HUES6 (cell line): ENCODE measurements around the gene BDKRB2.
"Not testable (repeated sequence)": the region's sequence is repeated elsewhere in the genome, so short reads cannot be mapped to it uniquely, and the experiment has no call there.

Source experiments
- H3K27ac ChIP-seq: 2 replicates; pipeline ENCODE4 v1.7.0; 2013; ENCODE audit warnings: low read depth, mild to moderate bottlenecking, low read length, inconsistent platforms
- H3K27me3 ChIP-seq: 2 replicates; pipeline ENCODE4 v1.6.1; 2013; ENCODE audit warnings: low read length; ENCODE audit not compliant: control insufficient read depth, insufficient read depth
- H3K36me3 ChIP-seq: 2 replicates; pipeline ENCODE4 v1.6.1; 2013; ENCODE audit warnings: low read length; ENCODE audit not compliant: control insufficient read depth, insufficient read depth
- H3K4me1 ChIP-seq: 2 replicates; pipeline ENCODE4 v1.6.1; 2013; ENCODE audit warnings: low read length; ENCODE audit not compliant: control insufficient read depth, insufficient read depth
- H3K4me3 ChIP-seq: 2 replicates; pipeline ENCODE4 v1.5.1; 2013; ENCODE audit warnings: low read depth, low read length
- H3K9ac ChIP-seq: one replicate; pipeline ENCODE4 v1.6.1; 2013; ENCODE audit warnings: mild to moderate bottlenecking, low read length
- H3K9me3 ChIP-seq: 2 replicates; pipeline ENCODE4 v1.6.1; 2013; ENCODE audit warnings: low read depth, low read length; ENCODE audit not compliant: control insufficient read depth, insufficient read depth

BDKRB2 gene

GRCh38 chr14:96231526-96232130, 27.0 kb downstream of the BDKRB2 start:
- Histone ChIP-seq H3K4me3 (no peak overlapping the region), H3K27me3 (no peaks in the 10 kb centered on the region), H3K9me3 (peaks cover 13% of the 10 kb centered on the region), H3K4me1 (peaks cover 22% of the 10 kb centered on the region), H3K9ac (no peak overlapping the region), H3K27ac (no peak overlapping the region), H3K36me3 (no peaks in the 10 kb centered on the region)

- Histone ChIP-seq H3K4me1 (peaks cover 22% of the 10 kb centered on the region), H3K27ac (no peak overlapping the region), H3K9me3 (peaks cover 10% of the 10 kb centered on the region), H3K9ac (no peak overlapping the region), H3K36me3 (no peaks in the 10 kb centered on the region), H3K27me3 (no peaks in the 10 kb centered on the region), H3K4me3 (no peak overlapping the region)
Measured at GRCh38 chr14:96232506-96232905, 27.9 kb downstream of the BDKRB2 start.

- H3K9ac ChIP-seq: no peak overlapping the region
- no peaks in the 10 kb centered on the region for H3K36me3 ChIP-seq
- no peaks in the 10 kb centered on the region for H3K27me3 ChIP-seq
- H3K4me1 ChIP-seq: peaks cover 22% of the 10 kb centered on the region
- H3K27ac ChIP-seq: no peak overlapping the region
- peaks cover 3% of the 10 kb centered on the region; the same call in 1 of the 2 replicates for H3K9me3 ChIP-seq
- H3K4me3 ChIP-seq: no peak overlapping the region
Measured at GRCh38 chr14:96233661-96234060, 29.0 kb downstream of the BDKRB2 start.

- Histone ChIP-seq H3K36me3 (no peaks in the 10 kb centered on the region), H3K27me3 (no peaks in the 10 kb centered on the region), H3K9ac (no peak overlapping the region), H3K4me3 (no peak overlapping the region), H3K9me3 (no peaks in the 10 kb centered on the region), H3K4me1 (peaks cover 22% of the 10 kb centered on the region), H3K27ac (no peak overlapping the region)
Measured at GRCh38 chr14:96235426-96235825, 30.8 kb downstream of the BDKRB2 start.

- peaks cover 22% of the 10 kb centered on the region for H3K4me1 ChIP-seq
- no peaks in the 10 kb centered on the region for H3K27me3 ChIP-seq
- no peaks in the 10 kb centered on the region for H3K36me3 ChIP-seq
- H3K9me3 ChIP-seq: no peaks in the 10 kb centered on the region; the same call in 1 of the 2 replicates
- H3K27ac ChIP-seq: no peak overlapping the region
- no peak overlapping the region for H3K9ac ChIP-seq
- no peak overlapping the region for H3K4me3 ChIP-seq
Measured at GRCh38 chr14:96237641-96238040, 33.0 kb downstream of the BDKRB2 start.

- Histone ChIP-seq H3K27ac (no peak overlapping the region), H3K4me1 (peaks cover 22% of the 10 kb centered on the region), H3K4me3 (no peak overlapping the region), H3K9me3 (no peaks in the 10 kb centered on the region; the same call in 1 of the 2 replicates), H3K36me3 (no peaks in the 10 kb centered on the region), H3K27me3 (no peaks in the 10 kb centered on the region), H3K9ac (no peak overlapping the region)
Measured at GRCh38 chr14:96238676-96239265, 34.1 kb downstream of the BDKRB2 start.

- H3K27me3 ChIP-seq: no peaks in the 10 kb centered on the region
- H3K4me3 ChIP-seq: no peak overlapping the region
- no peaks in the 10 kb centered on the region for H3K36me3 ChIP-seq
- no peaks in the 10 kb centered on the region; the same call in 1 of the 2 replicates for H3K9me3 ChIP-seq
- H3K9ac ChIP-seq: no peak overlapping the region
- peaks cover 13% of the 10 kb centered on the region for H3K4me1 ChIP-seq
- no peak overlapping the region for H3K27ac ChIP-seq
Measured at GRCh38 chr14:96239711-96240141, 35.1 kb downstream of the BDKRB2 start.

- Histone ChIP-seq H3K27ac (no peak overlapping the region), H3K36me3 (no peaks in the 10 kb centered on the region), H3K9me3 (no peaks in the 10 kb centered on the region; the same call in 1 of the 2 replicates), H3K9ac (no peak overlapping the region), H3K27me3 (no peaks in the 10 kb centered on the region), H3K4me1 (peaks cover 7% of the 10 kb centered on the region), H3K4me3 (no peak overlapping the region)
Measured at GRCh38 chr14:96240641-96241040, 36.0 kb downstream of the BDKRB2 start.

GRCh38 chr14:96242126-96242525, 37.5 kb downstream of the BDKRB2 start:
- no peaks in the 10 kb centered on the region; the same call in 1 of the 2 replicates for H3K4me1 ChIP-seq
- no peaks in the 10 kb centered on the region for H3K36me3 ChIP-seq
- no peak overlapping the region for H3K27ac ChIP-seq
- H3K9me3 ChIP-seq: no peaks in the 10 kb centered on the region; the same call in 1 of the 2 replicates
- H3K27me3 ChIP-seq: no peaks in the 10 kb centered on the region
- no peak overlapping the region for H3K9ac ChIP-seq
- H3K4me3 ChIP-seq: no peak overlapping the region

- Histone ChIP-seq H3K27ac (no peak overlapping the region), H3K9me3 (no peaks in the 10 kb centered on the region; the same call in 1 of the 2 replicates), H3K4me3 (no peak overlapping the region), H3K9ac (no peak overlapping the region), H3K36me3 (no peaks in the 10 kb centered on the region), H3K27me3 (no peaks in the 10 kb centered on the region), H3K4me1 (no peaks in the 10 kb centered on the region; the same call in 1 of the 2 replicates)
Measured at GRCh38 chr14:96243785-96244184, 39.1 kb downstream of the BDKRB2 start.

- H3K27me3 ChIP-seq: not testable (repeated sequence)
Measured at GRCh38 chr14:96245074-96245473, 40.4 kb downstream of the BDKRB2 start.

More at GRCh38 chr14:96245074-96245473, 40.4 kb downstream of the BDKRB2 start:
- not testable (repeated sequence) for H3K4me1 ChIP-seq, H3K27ac ChIP-seq, H3K9ac ChIP-seq, H3K9me3 ChIP-seq, H3K4me3 ChIP-seq, H3K36me3 ChIP-seq
